WI38 (cell line): ENCODE data around the gene TNS4.

Experiments used
- H3K4me3 ChIP-seq: 2 replicates; pipeline ENCODE4 v1.5.1; 2011; ENCODE audit warnings: low read depth, mild to moderate bottlenecking, control low read depth, low read length
- CTCF ChIP-seq: IDR thresholded peaks from 2 replicates; pipeline ENCODE4 v1.5.1; 2012; ENCODE audit warnings: low read depth, mild to moderate bottlenecking, control low read depth, low read length

The TNS4 gene

DNA sequence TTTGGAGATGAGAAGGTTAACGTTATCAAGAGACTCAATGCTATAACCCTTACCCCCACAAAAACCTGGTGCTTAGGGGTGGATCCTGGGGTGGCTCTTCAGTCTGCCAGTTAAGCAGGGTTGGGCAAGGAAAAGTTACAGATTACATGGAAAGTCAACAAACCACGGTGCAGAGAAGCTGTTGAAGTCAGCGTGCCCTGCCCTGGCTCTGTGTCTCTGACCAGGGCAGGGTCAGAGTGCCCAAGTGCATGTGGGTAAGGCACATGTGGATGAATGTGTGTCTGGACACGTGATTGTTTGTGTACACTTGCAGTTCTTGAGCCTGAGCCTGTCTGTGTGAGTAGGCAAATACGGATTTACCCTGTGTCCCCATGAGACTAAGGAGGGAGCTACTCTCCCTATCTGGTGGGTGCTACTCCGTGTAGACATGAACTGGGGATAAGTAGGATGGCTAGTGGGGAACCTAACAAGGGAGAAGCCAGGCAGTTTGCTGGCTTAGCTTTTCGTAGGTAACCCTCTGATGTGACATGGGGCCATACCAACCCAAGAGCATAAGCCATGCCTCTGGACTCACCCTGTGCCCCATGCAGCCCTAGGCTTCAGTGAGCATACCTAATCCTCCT is 52.7 kb downstream of the TNS4 start:
- no peak overlapping the region for H3K4me3 ChIP-seq
- no peak for TF ChIP-seq CTCF

- peak overlapping the region; percentile 19; the same call in 1 of the 2 replicates for H3K4me3 ChIP-seq
- no peak for TF ChIP-seq CTCF
Measured at GRCh38 chr17:40448213-40448638, 53.2 kb downstream of the TNS4 start.

- no peak for TF ChIP-seq CTCF
- H3K4me3 ChIP-seq = peak overlapping the region; percentile 19
Measured at GRCh38 chr17:40447806-40448205, 53.6 kb downstream of the TNS4 start.

DNA sequence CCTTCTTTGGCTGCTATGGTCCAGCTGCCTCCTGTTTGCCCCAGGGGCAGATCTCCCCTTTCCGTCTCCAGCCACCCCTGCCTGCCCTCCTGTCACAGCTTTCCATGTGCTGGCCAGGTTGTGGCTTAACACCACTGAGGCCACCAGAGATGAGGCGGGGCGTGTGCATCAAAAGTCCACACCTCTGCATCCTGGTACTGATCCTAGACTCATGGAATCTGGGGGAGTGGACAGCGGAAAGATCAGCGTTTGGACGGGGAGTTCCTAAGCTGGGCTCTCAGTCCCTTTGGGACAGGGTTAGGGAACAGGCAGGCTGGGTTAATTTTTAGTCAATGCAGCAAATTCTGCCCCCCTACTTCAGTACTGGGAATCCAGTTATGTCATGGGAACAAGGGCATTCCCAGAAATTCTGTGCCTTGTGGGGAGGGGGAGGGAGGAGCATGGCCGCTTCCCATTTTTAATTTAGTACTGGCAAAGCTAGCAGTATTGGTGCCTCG is 54.2 kb downstream of the TNS4 start:
- TF ChIP-seq CTCF = no peak
- H3K4me3 ChIP-seq = peak overlapping the region; percentile 15

GRCh38 chr17:40445751-40446468 is 55.5 kb downstream of the TNS4 start:
- TF ChIP-seq CTCF = no peak
- peak overlapping the region; percentile 99 for H3K4me3 ChIP-seq

- no peak for TF ChIP-seq CTCF
- H3K4me3 ChIP-seq = peak overlapping the region; percentile 99
Measured at GRCh38 chr17:40443988-40444899, 57.2 kb downstream of the TNS4 start.
